ENCODE measurements around the gene ABHD3.
"Not testable (repeated sequence)": the region's sequence is repeated elsewhere in the genome, so short reads cannot be mapped to it uniquely, and the experiment has no call there.

Gene ABHD3

DNA sequence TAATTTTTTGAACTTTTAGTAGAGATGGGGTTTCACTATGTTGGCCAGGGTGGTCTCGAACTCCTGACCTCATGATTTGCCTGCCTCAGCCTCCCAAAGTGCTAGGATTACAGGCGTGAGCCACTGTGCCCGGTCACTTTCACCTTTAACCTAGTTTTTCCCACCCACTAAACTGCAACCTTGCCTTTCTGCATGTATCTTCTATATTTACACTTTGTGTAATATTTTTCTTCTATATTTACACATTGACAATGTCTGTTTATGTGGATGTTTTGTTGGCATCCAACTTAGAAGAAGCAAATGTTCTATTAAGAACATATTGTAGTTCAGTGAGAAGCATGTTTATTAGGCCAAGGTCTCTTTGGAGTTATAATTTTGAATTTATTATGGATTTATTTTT is 65.8 kb downstream of the ABHD3 start:
- DNase-seq = no peak

DNA sequence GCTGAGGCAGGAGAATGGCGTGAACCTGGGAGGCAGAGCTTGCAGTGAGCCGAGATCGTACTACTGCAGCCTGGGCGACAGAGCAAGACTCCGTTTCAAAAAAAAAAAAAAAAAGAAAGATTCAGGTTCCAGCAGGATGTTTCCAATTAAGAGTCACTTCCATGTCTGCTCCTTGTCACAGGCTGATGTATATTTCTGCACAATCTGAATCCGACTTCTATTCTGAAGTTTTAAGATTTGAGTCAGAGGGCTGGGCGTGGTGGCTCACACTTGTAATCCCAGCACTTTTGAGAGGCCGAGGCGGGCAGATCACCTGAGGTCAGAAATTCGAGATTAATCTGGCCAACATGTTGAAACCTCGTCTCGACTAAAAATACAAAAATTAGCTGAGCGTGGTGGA is 67.8 kb downstream of the ABHD3 start:
- no peak for DNase-seq

DNA sequence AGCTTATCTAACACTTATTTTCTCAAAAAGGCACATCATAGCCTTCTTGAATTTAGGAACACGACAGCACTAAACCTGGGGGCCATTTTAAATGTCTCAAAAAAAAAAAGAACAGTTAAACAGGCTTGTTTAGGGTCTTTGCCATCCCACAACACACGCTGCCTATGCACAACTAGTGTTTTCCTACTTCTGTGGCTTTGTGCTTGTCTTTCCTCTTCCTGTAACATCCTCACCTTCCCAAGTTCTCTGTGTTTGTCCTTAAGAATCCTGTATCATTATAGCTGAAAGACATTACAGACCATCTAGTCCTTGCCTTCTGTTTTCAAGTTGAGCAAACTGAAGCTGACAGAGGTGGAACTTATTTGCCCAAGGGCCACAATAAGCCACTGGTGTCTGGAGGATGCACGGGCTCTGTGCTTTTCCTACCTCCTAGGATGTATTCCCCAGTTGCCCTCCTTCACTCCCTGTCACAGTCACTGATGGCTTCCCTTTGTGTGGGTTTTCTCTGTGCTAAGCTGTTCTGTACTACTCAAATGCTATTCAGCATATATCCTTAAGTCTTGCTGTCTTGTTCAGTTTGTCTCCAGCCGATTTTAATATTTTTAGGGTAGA is 69.9 kb downstream of the ABHD3 start:
- DNase-seq = no peak

DNA sequence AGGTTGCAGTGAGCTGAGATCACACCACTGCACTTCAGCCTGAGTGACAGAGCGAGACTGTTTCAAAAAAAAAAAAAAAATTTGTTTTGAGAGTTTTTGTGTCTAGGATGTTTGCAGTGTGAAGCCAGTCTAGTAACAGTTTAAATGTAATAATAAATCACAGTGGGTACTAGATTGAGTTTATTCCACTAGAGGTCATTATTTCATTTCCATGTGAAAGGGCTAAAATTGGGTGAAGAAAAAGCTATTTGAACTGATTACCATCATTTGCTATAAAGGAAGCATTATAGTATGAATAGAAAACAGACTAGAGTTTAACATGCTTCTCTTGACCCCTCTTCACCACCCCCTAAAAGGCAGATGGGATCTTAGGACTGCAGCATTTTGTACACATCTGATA is 72.2 kb downstream of the ABHD3 start:
- no peak for DNase-seq

DNA sequence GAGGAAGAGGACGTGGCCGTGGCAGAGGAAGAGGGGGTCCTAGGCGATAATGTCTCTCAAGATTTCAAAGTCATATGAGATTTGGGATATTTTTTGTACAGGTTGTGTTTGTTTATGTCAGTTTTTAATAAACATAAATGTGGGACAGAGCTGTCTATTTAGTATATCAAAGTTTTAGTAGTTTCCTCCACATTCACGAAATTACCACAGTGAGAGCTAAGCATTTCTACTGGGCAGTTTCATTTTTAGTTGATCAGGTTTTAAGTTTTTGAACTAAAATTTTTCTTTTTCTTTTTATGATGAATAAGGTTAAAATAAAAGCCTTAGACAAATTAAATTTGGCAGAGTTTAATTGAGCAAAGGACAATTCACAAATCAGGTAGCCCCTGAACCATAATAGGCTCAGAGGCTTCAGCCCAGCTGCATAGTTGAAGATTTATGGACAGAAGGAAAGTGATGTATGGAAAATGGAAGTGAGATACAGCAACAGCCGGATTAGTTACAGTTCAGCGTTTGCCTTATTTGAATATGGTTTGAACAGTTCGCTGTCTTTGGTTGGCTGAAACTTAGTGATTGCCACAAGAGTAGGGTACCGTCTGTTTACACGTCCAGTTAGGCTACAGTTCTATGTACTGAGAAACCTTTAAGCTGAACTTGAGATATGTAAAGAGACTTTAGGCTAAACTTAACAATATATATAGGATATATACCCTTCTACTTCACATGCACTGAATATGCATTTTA is 75.3 kb downstream of the ABHD3 start:
- no peak for DNase-seq

DNA sequence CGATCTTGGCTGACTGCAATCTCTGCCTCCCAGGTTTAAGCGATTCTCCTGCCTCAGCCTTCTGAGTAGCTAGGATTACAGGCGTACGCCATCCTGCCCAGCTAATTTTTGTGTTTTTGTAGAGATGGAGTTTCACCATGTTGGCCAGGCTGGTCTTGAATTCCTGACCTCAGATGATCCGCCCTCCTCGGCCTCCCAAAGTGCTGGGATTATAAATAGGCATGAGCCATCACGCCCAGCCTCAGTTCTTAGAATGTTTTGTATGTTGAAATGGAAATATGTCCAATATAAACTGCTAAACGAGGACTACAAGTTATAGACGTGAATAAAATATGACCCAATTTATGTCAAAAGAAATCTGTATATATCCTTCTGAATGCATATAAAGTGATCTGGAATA is 82.9 kb downstream of the ABHD3 start:
- not testable (repeated sequence) for DNase-seq

DNA sequence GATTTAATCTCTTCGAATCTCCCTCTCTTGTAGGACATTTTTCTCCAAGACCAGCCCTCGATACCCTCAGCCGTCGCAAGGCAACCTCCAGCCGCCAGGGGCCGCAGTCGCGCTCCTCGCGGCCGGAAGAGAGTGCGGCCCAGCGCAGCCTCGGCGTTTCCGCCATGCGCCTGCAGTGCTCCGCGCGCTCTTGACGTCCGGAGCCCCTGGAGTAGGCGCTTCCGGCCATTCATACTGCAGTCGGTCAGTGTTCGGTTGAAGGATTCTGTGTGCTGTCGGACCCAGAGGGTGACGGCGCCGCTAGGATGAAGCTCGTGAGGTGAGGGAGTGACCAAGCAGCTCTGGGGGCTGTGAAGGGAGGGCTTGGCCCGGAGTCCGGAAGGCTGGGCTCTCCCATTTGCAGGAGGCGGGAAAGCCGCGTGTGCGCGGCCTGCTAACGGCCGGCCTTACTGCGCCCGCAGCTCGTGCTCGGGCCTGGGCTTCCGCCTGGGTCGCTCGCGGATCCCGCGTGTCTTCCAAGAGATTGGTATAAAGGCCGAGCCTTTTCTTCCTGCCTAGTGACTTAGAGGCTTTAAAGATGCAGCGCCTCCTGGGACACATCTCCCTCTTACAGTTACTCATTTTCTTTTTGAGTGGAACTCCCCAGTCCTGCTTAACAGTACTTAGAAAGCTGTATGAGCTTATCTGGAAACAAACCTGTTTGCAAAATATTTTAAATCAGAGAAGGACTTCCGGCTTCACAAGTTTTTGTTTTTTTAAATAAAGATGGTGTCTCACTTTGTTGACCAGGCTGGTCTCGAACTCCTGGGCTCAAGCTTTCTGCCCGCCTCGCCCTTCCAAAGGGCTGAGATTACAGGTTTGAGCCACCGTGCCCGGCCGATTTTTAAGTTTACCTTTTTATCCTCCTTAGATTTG is 92.2 kb downstream of the ABHD3 start, which contains the start of gene SNRPD1:
Gene SNRPD1, plus strand, starts transcription at position 190 of the 915 bp plus-strand sequence. Its CDS starts 116 bp downstream, at position 306.
- DNase-seq = peak; percentile 72

DNA sequence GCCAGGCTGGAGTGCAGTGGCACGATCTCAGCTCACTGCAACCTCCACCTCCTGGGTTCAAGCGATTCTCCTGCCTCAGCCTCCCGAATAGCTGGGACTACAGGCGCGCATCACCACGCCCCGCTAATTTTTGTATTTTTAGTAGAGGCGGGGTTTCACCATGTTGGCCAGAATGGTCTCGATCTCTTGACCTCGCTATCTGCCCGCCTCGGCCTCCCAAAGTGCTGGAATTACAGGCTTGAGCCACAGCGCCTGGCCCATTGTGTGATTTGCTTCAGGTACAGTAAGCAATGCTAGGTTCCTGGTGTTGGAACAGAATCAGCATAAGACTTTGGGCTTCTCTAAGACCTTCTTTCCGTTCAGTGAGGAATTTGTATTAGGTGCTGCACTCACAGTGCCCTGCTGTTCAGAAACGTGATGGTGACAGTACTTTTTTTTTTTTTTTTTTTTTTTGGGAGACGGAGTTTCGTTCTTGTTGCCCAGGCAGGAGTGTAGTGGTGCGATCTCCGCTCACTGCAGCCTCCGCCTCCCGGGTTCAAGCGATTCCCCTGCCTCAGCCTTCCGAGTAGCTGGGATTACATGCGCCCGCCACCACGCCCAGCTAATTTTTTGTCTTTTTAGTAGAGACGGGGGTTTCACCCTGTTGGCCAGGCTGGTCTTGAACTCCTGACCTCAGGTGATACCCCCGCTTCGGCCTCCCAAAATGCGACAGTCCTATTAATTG is 93.0 kb downstream of the ABHD3 start:
- not testable (repeated sequence) for DNase-seq

DNA sequence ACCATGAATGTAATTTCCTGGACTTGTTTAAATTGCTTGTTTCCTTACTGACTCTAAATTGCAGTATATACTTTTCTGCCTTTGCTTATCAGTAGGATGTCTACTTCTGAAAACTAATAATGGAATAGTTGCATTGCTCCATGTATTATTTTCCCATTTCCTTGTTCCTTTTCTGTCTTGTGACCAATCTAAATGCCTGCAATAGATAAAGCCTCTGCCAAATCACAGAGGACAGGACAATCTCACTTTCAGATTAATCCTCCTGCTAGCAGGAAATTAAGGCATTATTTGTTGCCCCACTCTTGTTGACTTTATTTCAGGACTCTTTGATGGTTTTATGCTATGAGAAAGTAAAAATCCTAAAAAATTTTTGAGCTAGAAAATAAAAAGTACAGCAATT is 99.4 kb downstream of the ABHD3 start:
- DNase-seq = no peak

DNA sequence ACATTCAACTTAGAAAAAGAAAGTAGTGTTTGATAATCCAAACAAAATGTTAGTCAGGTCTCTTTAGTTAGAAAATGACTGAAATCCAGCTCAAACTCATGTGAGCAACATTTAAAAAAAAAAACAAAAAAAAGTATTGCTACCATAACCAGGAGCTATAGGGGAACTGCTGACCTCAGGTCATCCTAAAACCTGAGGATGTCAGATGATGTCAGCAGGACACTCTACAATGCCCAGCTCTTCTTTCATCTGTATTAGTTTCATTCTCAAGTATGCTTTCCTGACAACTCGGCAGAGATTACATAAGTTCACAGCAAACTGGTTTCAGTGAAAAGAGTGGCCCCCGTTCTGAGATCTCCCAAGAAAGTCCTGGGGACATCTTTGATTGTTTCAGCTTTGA is 99.9 kb downstream of the ABHD3 start:
- DNase-seq = no peak

DNA sequence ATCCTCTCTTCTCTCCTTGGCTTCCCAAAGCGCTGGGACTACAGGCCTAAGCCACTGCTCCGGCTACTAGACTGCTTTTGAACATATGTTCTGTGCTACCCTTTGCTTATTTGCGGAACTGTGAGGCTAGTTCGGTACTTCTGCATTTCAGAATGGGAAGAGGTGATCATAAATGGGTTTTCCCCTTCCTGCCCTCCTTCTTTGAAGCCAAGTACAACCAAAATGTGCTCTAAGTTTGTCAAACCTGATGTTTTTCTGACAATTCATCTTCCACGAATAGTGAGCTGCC is 102.3 kb downstream of the ABHD3 start:
- DNase-seq = no peak

Measured in NK-92 treated with Interleukin-12 subunit alpha and Interleukin-12 subunit beta, amount 100 ng/mL, for 24 hours (cell line).